ENCODE measurements around the gene AAK1.

DNA sequence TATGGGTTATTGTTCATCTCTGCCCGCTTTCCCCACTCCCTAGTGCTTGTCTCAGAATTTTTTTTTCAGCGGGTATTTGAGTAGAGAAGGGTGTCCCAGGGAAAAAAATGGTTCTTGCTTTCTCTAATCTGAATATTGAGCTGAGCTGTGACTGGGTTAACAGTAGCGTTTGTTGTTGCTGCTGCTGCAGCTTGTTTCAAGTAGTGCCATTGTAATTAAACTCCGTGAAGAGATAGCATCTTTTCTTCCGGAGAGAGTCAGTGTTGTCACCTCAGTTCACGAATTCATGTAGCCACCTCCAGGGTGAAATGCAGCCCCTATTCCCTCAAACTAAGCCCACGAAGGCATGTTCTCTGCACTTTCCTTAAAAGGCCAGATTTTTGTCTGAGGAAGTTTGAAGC is 1.5 kb upstream of the AAK1 start:
- TF ChIP-seq, protein P1, sequence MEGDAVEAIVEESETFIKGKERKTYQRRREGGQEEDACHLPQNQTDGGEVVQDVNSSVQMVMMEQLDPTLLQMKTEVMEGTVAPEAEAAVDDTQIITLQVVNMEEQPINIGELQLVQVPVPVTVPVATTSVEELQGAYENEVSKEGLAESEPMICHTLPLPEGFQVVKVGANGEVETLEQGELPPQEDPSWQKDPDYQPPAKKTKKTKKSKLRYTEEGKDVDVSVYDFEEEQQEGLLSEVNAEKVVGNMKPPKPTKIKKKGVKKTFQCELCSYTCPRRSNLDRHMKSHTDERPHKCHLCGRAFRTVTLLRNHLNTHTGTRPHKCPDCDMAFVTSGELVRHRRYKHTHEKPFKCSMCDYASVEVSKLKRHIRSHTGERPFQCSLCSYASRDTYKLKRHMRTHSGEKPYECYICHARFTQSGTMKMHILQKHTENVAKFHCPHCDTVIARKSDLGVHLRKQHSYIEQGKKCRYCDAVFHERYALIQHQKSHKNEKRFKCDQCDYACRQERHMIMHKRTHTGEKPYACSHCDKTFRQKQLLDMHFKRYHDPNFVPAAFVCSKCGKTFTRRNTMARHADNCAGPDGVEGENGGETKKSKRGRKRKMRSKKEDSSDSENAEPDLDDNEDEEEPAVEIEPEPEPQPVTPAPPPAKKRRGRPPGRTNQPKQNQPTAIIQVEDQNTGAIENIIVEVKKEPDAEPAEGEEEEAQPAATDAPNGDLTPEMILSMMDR (IDR thresholded peaks at IDR 0.05) = no peak
- TF ChIP-seq POLR2A (IDR thresholded peaks at IDR 0.05) = no peak
